ENCODE results near the gene METTL2B.
"Not testable (repeated sequence)": the region's sequence is repeated elsewhere in the genome, so short reads cannot be mapped to it uniquely, and the experiment has no call there.

Gene METTL2B

GRCh38 chr7:128455543-128456254 is 20.8 kb upstream of the METTL2B start, which contains the start of gene HILPDA:
HILPDA (plus strand) TSS chr7:128455878; CDS start chr7:128457269, 1,391 bp downstream.
- DNase-seq = peak; percentile 81 to 91

- DNase-seq = no peak
Observed at GRCh38 chr7:128456255-128456725, 20.3 kb upstream of the METTL2B start.

DNA sequence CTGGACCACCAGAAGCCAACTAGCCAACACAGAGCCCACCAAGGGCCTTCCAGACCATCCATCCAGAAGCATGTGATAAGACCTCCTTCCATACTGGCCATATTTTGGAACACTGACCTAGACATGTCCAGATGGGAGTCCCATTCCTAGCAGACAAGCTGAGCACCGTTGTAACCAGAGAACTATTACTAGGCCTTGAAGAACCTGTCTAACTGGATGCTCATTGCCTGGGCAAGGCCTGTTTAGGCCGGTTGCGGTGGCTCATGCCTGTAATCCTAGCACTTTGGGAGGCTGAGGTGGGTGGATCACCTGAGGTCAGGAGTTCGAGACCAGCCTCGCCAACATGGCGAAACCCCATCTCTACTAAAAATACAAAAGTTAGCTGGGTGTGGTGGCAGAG is 19.2 kb upstream of the METTL2B start:
- not testable (repeated sequence) for DNase-seq

- DNase-seq = no peak
Observed at GRCh38 chr7:128458956-128459355, 17.6 kb upstream of the METTL2B start.

GRCh38 chr7:128459394-128459878 is 17.1 kb upstream of the METTL2B start:
- peak; percentile 26 to 39 for DNase-seq

DNA sequence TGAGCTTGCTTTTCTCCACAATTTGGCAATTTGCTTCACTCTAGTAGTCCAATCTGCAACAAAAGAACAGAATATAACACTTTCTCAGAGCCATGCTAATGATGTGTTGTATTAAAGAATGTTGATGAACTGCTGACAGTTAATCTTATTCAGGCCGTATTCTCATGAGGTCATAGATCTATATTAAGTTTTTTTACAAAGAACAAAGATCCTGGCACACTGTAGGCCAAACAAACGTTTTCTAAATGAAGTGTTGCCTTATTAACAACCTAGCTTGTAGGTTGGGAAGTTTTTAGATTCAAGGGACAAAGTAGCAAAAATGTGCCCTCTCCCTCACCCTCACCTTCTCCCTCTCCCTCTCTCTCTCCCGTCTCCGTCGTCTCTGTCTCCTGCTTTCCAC is 14.1 kb upstream of the METTL2B start:
- no peak for DNase-seq

DNA sequence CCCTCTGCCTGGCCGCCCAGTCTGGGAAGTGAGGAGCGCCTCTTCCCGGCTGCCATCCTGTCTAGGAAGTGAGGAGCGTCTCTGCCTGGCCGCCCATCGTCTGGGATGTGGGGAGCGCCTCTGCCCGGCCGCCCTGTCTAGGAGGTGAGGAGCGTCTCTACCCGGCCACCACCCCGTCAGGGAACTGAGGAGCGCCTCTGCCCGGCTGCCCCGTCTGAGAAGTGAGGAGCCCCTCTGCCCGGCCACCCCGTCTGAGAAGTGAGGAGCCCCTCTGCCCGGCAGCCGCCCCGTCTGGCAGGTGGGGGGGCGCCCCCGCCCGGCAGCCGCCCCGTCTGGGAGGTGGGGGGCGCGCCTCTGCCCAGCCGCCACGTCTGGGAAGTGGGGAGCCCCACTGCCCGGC is 13.2 kb upstream of the METTL2B start:
- DNase-seq = not testable (repeated sequence)

GRCh38 chr7:128463933-128464332 is 12.6 kb upstream of the METTL2B start:
- not testable (repeated sequence) for DNase-seq

DNA sequence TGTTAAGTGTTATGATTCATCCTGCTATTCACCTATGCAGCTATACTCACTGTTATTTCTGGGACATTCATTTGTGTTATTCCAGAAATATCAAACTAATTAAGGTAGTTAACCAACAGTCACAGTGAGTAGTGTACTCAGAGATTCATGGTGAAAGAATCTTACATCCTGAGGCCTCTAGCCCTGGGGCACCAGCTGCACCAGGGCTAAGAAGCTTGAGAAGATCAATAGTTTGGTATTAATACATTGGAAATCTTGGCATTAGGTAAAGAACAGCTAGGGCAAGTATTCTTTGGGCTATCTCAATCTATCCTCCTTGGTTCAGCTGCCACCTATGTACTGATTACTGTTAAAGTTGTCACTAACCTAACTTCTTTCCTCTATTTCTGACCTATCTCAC is 9.7 kb upstream of the METTL2B start:
- not testable (repeated sequence) for DNase-seq

GRCh38 chr7:128477336-128477690 is 765 bp downstream of the METTL2B start:
- DNase-seq = not testable (repeated sequence)

DNA sequence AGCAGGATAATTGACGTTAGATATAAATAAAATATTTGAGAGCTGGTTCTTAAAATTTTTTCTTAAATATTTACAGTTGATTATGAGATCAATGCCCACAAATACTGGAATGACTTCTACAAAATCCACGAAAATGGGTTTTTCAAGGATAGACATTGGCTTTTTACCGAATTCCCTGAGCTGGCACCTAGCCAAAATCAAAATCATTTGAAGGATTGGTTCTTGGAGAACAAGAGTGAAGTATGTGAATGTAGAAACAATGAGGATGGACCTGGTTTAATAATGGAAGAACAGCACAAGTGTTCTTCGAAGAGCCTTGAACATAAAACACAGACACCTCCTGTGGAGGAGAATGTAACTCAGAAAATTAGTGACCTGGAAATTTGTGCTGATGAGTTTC is 2.5 kb downstream of the METTL2B start:
- not testable (repeated sequence) for DNase-seq

GRCh38 chr7:128488134-128488533 is 11.6 kb downstream of the METTL2B start:
- DNase-seq = not testable (repeated sequence)

GRCh38 chr7:128497405-128497804 is 20.9 kb downstream of the METTL2B start:
- DNase-seq = no peak

DNA sequence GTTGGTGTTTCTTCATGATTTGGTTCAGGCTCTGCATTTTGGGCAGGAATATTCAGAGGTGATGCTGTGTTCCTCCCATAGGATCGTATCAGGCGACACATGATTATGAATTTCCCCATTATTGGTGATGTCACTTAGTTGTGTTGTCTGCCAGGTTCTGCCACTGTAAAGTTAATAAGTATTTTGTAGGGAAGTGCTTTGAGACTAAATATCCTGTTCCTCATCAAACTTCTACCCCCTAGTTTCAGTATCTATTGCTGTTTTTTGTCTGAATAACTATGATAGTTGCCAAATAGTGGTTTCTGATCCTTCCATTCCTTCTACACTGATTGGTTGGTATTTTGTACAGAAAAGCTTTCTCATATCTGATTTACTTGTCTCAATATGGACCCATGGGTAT is 28.9 kb downstream of the METTL2B start:
- not testable (repeated sequence) for DNase-seq

- DNase-seq = not testable (repeated sequence)
Observed at GRCh38 chr7:128506819-128507218, 30.3 kb downstream of the METTL2B start.

DNA sequence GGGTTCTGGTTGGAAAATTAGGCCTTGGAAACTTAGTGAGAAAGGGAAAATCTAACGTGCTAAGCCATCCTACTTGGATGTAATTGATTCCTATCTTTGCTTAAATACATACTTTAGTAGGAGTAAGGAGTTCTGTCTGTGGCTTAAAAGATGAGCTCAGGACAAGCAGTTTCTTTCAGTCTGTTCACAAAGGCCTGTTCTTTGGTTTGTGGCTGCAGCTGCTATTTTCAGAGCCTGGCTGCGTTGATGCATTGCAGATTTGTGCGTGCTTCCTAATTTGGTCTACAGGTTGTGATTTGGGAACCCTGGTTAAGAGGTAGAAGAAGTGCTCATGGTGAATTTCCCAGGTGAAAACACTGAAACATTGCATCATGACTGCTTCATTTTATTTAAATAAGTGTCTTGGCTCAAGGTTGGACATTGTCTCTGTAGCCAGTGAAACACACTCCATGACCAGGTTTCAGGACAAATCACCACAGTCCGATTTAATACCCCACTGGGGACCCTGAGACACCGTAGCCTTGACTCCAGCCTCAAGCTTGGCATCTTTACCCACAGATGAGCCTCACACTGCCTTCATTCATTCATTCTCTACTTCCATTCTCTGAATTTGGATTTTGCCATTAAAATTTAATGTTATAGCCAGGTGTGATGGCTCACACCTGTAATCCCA is 30.9 kb downstream of the METTL2B start:
- DNase-seq = not testable (repeated sequence)

DNA sequence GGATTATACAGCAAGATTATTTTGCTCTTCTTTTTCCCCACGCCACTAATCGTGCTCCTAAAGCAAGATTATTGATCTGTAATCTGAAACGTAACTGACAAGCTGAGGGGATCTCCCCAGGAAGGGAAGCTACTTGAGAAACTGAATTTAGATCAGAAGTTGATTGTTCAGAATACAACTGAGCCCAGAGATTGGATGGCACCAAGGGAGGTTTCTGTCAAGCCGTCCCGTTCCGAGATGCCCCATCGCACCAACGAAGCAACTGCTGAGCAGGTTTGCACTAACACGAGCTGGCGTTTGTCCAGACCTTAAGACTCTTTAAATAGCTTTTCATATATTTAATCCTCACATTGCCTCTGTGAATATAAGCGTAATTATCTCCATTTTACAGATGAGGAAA is 35.1 kb downstream of the METTL2B start:
- not testable (repeated sequence) for DNase-seq

GRCh38 chr7:128515232-128515631 is 38.7 kb downstream of the METTL2B start:
- DNase-seq = not testable (repeated sequence)

DNA sequence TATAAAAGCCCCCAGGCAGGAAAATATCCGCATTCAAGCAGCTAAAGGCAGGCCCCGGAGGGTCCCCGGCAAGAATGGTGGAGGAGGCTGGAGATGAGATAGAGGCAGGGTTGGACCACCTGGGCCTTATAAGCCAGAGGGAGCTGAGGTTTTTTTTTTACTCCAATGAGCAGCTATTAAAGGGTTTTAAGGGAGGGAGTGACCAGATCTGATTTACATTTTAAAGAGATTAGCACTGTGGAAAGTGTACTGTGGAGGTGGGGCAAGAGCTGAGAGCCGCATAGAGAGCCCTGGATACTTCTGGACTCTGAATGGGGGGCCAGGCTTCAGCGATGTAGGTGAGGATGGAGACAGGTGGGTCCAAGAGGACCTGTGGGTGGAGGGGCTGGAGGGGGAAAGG is 40.5 kb downstream of the METTL2B start:
- DNase-seq = not testable (repeated sequence)

GRCh38 chr7:128523226-128523931 is 46.8 kb downstream of the METTL2B start:
- peak; percentile 84 to 87 for DNase-seq

DNA sequence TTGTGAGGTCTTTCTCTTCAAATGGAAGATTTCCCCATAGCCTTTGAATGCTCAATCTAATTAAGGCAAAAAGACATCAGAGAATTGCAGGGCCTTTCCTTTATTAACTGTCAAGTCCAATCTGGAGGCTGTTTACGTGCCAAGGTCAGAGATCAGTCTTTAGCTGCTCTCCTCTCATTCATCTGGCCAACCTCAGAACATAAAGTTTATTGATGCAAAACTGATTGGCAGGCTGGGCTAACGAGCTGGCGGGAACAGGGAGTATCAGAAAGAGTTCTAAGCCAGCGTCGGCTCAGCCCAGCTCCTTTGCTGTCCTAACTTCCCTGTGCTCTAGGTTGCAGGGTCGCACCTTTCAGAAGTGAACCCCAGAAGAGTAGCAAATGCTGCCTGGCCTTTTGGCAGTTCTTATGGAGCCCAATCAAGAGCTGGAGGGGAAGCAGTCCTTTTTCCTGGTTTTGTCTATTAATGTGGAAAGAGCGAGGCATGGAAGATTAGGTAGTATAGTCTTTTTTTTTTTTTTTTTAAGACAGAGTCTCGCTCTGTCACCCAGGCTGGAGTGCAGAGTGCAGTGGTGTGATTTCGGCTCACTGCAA is 47.5 kb downstream of the METTL2B start:
- not testable (repeated sequence) for DNase-seq

- DNase-seq = not testable (repeated sequence)
Observed at GRCh38 chr7:128525584-128525983, 49.0 kb downstream of the METTL2B start.

GRCh38 chr7:128526062-128526466 is 49.5 kb downstream of the METTL2B start:
- not testable (repeated sequence) for DNase-seq

Data from SHP77 (cell line).